Aorta (tissue), 5 donors: ENCODE results near the gene PPM1A. TPM values are rescaled to one million over a fixed set of nuclear protein-coding genes. Genes with fewer than 3 reads are reported as not detected.

Experiments
- ATAC-seq: fragments of 200-7000 bp; cut with Tn5 transposase; one replicate; pipeline ENCODE4 v1.9.1; 2022; ENCODE audit warnings: moderate library complexity; ENCODE audit not compliant: low FRiP score
- DNase-seq, 2 donors: peaks; one replicate each; pipeline ENCODE4 v3.0.0-alpha.2; 2020
- H3K27ac ChIP-seq, 2 donors: one replicate each; pipeline ENCODE4 v1.5.1; 2013; ENCODE audit warnings: low read length in 2 of 2, mild to moderate bottlenecking in 2 of 2, moderate library complexity in 2 of 2, control low read depth in 1 of 2, inconsistent platforms in 1 of 2, low read depth in 1 of 2
- H3K27me3 ChIP-seq, 2 donors: one replicate each; pipeline ENCODE4 v1.6.1; 2013; ENCODE audit warnings: control low read depth in 1 of 2, low read length in 1 of 2, mild to moderate bottlenecking in 1 of 2, moderate library complexity in 1 of 2; ENCODE audit not compliant: insufficient read depth in 2 of 2, control insufficient read depth in 1 of 2
- H3K36me3 ChIP-seq, 2 donors: one replicate each; pipeline ENCODE4 v1.6.1; 2013; ENCODE audit warnings: control low read depth in 1 of 2, low read length in 1 of 2, mild to moderate bottlenecking in 1 of 2; ENCODE audit not compliant: insufficient read depth in 2 of 2, control insufficient read depth in 1 of 2
- H3K4me1 ChIP-seq, 2 donors: one replicate each; pipeline ENCODE4 v1.6.1; 2013; ENCODE audit warnings: low read length in 2 of 2, control low read depth in 1 of 2, mild to moderate bottlenecking in 1 of 2, moderate library complexity in 1 of 2; ENCODE audit not compliant: insufficient read depth in 2 of 2, control insufficient read depth in 1 of 2
- H3K4me3 ChIP-seq, 2 donors: one replicate each; pipeline ENCODE4 v1.5.1; 2013; ENCODE audit warnings: low read length in 2 of 2, control low read depth in 1 of 2, mild to moderate bottlenecking in 1 of 2
- H3K9me3 ChIP-seq: one replicate; pipeline ENCODE4 v1.6.1; 2013; ENCODE audit warnings: mild to moderate bottlenecking, low read length; ENCODE audit not compliant: control insufficient read depth
- WGBS, 2 donors: extraction: QIAGEN DNeasy Blood & Tissue Kit; methylation state at CpG; one replicate each; pipeline ENCODE4 v1.1.7; 2013; 5-methylcytosine and 5-hydroxymethylcytosine counted together
- intact Hi-C, 2 donors: fragments of 100-400 bp; cut with DNase I; formaldehyde crosslinking; loops; one replicate each; pipeline versions ENCODE4 v1.14.2 to v1.15.0; 2022
- polyA plus RNA-seq, 2 donors: library from polyadenylated mRNA; stranded (reverse); fragments of 200-250 nt; gene quantifications; one replicate each; pipeline ENCODE4 v1.2.3, GENCODE V29; 2013
- total RNA-seq, 2 donors: library from RNA; stranded (reverse); fragmentation: NEBNext Ultra II Directional; extraction: Animal tissue kit (Norgen Biotek cat#: 25700); gene quantifications; one replicate each; pipeline ENCODE4 v1.2.1, GENCODE V29; 2021
- donor health status: healthy with polysubstance abuse.
- donor health status: Bipolar disorder and iron deficiency.
- donor health status: DM: no; HTN: no; CAD: no.
- donor health status: DM: no; HTN: no; CAD: no.
- donor health status: DM: yes; HTN: yes; CAD: no.

PPM1A gene
- total and polyA plus RNA-seq, 4 donors = 26.4 to 63.7 (median 52.0) TPM

DNA sequence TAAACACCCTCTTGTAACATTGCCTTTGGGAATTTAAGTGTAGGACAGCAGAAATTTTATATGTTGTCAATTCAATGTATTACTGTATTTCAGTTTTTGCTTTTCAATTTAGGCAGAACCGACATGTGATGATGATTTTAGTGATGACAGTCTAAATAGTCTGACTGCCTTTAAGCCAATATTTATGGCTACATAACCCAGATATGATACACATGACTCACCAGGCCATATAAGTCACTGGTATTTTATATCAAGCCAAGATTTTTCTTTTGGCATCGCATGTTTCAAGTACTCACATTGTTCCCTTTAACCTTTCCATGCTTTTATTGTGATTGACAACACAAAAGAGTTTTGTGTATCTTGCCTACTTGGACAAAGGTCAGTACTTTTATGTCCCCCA lies 13.6 kb upstream of the PPM1A start:
- Histone ChIP-seq H3K9me3 (peaks cover 4% of the 10 kb centered on the region), H3K27ac (no peak overlapping the region), H3K27me3 (no peaks in the 10 kb centered on the region), H3K36me3 (no peaks in the 10 kb centered on the region), H3K4me1 (no peaks in the 10 kb centered on the region), H3K4me3 (no peak overlapping the region)
- intact Hi-C loops = no loop called here
- DNase-seq (no peak), ATAC-seq (no peak)
- WGBS, 2 donors = 11 to 17% methylated on average over 2 of the region's 2 CpGs

DNA sequence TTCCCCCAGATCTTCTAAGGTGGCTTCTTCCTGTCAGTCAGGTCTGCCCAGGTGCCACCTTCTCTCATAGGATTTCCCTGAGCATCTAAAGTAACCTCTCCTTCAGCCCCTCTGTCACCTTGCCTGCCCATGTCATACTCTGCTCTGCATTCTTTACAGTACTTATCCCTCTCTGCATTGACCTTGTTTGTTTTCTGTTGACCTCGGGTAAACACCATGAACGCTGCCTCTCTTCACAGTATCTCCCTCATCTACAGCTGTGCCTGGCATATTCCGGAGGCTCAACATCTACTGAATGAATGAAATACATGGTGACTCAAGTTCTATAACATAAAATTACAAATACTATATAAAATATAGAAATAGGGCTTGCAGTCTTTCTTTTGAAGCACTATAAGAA lies 10.1 kb upstream of the PPM1A start:
- intact Hi-C loops = no loop called here
- Histone ChIP-seq H3K9me3 (no peaks in the 10 kb centered on the region), H3K27ac (no peak overlapping the region), H3K27me3 (no peaks in the 10 kb centered on the region), H3K4me1 (no peaks in the 10 kb centered on the region), H3K36me3 (no peaks in the 10 kb centered on the region), H3K4me3 (no peak overlapping the region)
- ATAC-seq (no peak), DNase-seq (no peak)
- WGBS, 2 donors = 87 to 89% methylated on average over 3 of the region's 3 CpGs

DNA sequence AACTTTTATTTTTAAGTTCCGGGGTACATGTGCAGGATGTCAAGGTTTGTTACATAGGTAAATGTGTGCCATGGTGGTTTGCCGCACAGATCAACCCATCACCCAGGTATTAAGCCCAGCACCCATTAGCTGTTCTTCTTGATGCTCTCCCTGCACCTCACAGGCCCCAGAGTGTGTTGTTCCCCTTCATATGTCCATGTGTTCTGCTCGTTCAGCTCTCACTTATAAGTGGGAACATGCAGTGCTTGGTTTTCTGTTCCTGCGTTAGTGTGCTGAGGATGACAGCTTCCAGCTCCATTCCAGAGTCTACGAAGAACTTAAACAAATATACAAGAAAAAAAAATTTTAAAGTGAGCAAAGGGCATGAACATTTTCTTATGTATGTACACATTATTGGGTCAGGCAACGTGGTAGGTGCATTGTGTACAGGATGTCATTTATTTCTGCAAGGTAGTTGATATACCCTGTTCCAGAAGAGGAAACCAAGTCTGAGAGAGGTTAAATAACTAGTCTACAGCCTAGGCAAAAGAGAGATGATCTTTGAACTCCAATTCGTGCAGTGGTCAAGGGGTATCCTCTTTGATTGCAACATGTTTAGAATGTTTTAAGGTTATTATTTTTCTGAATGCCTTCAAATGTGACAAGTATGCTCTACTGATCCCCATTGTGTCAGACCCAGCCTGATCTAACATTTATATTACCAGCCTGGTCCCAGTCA lies 8.7 kb upstream of the PPM1A start:
- ATAC-seq = no peak
- no peaks in the 10 kb centered on the region for H3K36me3 ChIP-seq
- DNase-seq = no peak
- WGBS, 2 donors = 77 to 83% methylated on average over 7 of the region's 7 CpGs
- no peak overlapping the region for H3K27ac ChIP-seq
- no peaks in the 10 kb centered on the region for H3K27me3 ChIP-seq
- intact Hi-C loops = no loop called here
- H3K9me3 ChIP-seq = no peaks in the 10 kb centered on the region
- no peak overlapping the region for H3K4me3 ChIP-seq
- H3K4me1 ChIP-seq = no peaks in the 10 kb centered on the region

DNA sequence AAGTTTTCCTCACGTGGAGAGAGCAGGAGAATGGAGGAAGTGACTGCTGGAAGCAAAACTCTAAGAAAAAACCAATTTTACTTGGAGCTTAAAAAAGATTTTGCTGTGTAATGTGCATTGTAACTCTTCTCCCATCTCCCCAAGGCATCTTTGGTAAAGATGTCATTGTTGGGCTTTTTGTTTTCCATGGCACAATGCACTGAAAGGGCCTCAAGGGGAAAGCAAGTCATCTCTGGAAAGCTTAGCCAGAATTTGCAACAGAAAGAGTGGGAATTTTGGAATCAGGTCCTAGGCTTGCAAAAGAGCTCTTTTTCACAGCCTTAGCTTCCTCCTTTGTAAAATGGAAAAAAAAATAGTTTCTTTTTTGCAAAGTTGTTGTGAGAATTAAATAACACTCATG lies 7.9 kb upstream of the PPM1A start:
- no peaks in the 10 kb centered on the region for H3K27me3 ChIP-seq
- H3K9me3 ChIP-seq = no peaks in the 10 kb centered on the region
- no peak overlapping the region for H3K27ac ChIP-seq
- peak; percentile 36 for ATAC-seq
- DNase-seq = no peak
- WGBS, 2 donors = 39% methylated on average over 1 of the region's 1 CpG
- intact Hi-C loops = no loop called here
- H3K4me1 ChIP-seq = no peaks in the 10 kb centered on the region
- H3K36me3 ChIP-seq = no peaks in the 10 kb centered on the region
- H3K4me3 ChIP-seq = no peak overlapping the region

DNA sequence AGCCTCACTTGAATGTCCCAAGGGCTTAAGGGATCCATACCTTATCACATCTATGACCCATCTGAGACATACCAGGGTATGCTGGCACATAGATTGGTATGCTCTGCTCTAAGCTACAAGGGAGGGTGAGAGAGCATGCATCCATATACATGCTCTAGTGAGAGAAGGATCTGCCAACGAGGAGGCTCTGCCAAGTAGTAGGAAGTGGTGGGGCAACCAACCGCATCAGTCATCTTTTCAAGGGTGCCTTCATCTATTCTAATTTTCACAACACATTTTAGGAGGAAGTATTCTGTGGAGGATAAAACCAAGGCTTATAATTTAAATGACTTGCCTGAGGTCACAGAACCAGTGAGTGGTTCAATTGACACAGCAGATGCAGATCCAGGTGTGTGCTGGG lies 6.6 kb upstream of the PPM1A start:
- peaks cover 0 to 2% of the 10 kb centered on the region in 2 donors for H3K4me1 ChIP-seq
- ATAC-seq = no peak
- WGBS, 2 donors = 81 to 86% methylated on average over 2 of the region's 2 CpGs
- intact Hi-C loops = no loop called here
- H3K27ac ChIP-seq = no peak overlapping the region
- no peaks in the 10 kb centered on the region for H3K27me3 ChIP-seq
- no peak for DNase-seq
- H3K4me3 ChIP-seq = no peak overlapping the region
- H3K36me3 ChIP-seq = no peaks in the 10 kb centered on the region
- no peaks in the 10 kb centered on the region for H3K9me3 ChIP-seq

DNA sequence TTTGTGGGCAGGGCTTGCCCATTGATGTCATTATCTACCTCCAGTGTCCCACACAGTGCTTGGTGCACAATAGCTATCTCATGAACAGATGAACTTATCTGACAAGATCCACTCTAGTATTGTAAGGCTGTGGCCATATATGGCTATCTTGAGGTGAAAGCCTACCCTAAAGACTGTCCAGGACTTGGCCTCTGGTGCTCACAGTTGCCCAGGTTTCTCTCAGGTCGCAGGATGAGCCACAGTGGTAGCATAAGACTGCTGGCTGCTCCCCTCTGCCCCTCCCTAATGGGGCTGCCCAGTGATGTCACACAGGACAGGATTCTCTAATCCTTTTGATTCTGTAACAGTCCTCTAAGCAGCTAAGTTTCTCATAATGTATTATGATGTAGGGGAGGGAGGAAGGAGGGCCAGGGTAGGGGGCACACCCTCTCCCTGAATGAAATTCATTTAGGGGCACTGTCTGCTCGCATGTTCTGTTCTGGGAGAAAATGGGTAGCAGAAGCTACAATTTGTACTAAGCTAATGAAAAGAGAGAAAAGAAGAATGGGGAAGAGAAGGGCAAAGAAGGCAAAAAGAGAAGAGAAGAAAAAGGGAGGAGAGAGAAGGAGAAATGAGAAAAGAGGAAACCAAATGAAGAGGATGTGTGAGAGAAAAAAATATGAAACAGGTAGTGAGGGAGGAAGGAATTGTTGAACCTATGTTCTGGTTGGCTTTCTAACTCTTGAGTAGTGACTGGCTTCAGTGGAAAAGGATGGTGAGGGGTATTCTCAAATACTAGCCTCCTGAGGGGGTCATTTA lies 3.4 kb upstream of the PPM1A start:
- no peaks in the 10 kb centered on the region for H3K36me3 ChIP-seq
- ATAC-seq = no peak
- no peaks in the 10 kb centered on the region for H3K9me3 ChIP-seq
- no peaks in the 10 kb centered on the region for H3K27me3 ChIP-seq
- no peak overlapping the region for H3K27ac ChIP-seq
- intact Hi-C loops = no loop called here
- no peak for DNase-seq
- H3K4me3 ChIP-seq = no peak overlapping the region
- 74 to 78% methylated on average over 2 of the region's 2 CpGs for WGBS, 2 donors
- peaks cover 0 to 3% of the 10 kb centered on the region in 2 donors for H3K4me1 ChIP-seq

DNA sequence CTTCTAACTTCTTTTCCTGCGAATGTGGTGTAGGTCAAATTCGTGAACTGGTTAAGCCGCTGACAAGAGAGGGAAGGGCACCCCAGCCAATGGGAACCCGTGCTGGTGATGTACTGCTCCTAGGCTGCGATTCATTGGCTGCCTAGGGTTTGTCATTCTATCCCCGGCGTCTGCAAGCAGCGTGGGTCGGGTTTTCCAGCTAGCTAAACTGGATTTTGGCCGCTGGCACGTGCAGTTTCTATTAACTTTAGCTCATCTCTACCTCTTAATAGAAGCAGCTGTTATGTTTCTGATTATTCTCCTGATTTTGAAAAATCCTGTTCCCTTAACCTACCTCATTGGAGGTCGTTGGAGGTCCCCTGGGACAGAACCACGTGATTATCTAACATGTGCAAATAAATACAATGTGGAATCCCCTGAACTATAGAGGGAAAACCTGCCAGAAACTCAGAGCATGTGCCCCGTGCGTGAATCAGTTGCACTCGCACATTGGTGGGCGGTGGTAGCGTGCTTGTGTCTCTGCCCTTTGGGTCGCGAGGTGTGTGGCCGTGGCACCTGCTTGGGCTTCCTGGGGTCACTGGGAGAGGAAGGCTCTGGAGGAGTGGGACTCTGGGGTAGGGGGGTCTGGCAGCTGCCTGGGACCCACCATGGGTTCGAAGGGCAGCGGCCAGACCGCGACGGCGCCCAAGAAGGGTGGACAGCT lies 876 bp upstream of the PPM1A start:
- peaks cover 4 to 5% of the 10 kb centered on the region in 2 donors for H3K4me1 ChIP-seq
- peak overlapping the region; percentile 60 to 70 for H3K4me3 ChIP-seq
- ATAC-seq (peak; percentile 94), DNase-seq (peak; percentile 94)
- peak overlapping the region; percentile 92 to 99 for H3K27ac ChIP-seq
- H3K9me3 ChIP-seq = no peaks in the 10 kb centered on the region
- WGBS, 2 donors = 0% methylated on average over 27 of the region's 27 CpGs
- no peaks in the 10 kb centered on the region for H3K27me3 ChIP-seq
- intact Hi-C loops = loop anchor here in 1 of 2 donors (2.0 kb wide), 1 partner anchor 157 kb away; the partner anchor contains the start of gene PCNX4
- H3K36me3 ChIP-seq = no peaks in the 10 kb centered on the region

DNA sequence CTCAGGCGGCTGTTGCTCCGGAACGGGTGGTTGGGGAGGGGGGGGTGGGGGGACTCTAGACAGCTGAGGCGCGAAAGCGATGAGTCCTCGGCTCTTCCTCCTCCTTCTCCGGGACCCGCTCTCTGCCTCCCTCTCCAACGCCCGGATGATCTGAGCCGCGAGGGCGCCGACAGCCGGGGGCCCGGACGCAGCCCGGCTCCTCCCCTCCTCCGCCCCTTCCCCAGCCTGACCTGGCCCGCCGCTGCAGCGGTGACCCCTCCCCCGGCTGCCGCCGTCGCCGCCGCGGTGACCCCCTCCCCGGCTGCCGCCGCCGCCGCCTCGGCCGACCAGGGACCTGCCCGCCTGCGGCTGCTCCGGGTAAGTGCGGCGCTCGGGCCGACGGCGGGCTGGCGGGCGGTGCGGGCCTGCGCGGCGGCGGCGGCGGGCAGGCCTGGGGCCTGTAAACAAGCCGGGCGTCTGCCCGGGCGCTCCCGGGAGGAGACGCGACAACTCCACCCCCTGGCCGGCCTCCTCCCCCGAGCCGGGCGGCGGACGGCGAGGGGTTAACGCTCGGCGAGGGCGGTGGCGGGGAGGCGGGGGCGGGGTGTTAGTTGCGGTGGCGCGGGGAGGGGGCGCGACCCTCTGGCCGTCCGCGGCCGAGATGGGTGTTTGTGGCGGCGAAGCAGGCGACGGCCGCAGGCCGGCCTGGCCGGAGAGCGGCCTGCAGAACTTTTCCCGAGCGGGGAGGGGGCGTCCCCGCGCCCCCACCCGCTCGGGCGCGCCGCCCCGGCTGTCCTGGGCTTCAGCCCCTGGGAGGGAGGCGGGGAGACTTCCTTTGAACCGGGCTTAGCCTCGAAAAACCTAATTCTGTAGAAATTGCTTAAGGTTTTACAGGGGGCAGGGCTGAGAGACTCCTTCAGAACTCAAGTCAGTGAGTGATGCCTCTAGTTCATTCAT lies 568 bp downstream of the PPM1A start:
- H3K9me3 ChIP-seq = no peaks in the 10 kb centered on the region
- DNase-seq = peak; percentile 75 to 90
- no peaks in the 10 kb centered on the region for H3K36me3 ChIP-seq
- intact Hi-C loops = loop anchor here (2.0 to 10.0 kb wide), 3 partner anchors 82 to 725 kb away; partner anchors contain the start of genes DHRS7 (in 1 of the 2) and PCNX4 (in 1 of the 2)
- no peaks in the 10 kb centered on the region for H3K27me3 ChIP-seq
- peak overlapping the region; percentile 99 for H3K27ac ChIP-seq
- peak; percentile 63 for ATAC-seq
- H3K4me3 ChIP-seq = peak overlapping the region; percentile 99 to 100
- H3K4me1 ChIP-seq = peaks cover 4 to 7% of the 10 kb centered on the region in 2 donors
- 1% methylated on average over 47 to 107 of the region's 107 CpGs for WGBS, 2 donors
